ENCODE data around the gene PIMREG.
"Not testable (repeated sequence)": the region's sequence is repeated elsewhere in the genome, so short reads cannot be mapped to it uniquely, and the experiment has no call there.

PIMREG gene

GRCh38 chr17:6473128-6473767 is 29.0 kb downstream of the PIMREG start:
- DNase-seq (ENCODE audit: low read depth, low spot score), result no peak
- no peak overlapping the region for H3K4me3 ChIP-seq (ENCODE audit: low read length)

DNA sequence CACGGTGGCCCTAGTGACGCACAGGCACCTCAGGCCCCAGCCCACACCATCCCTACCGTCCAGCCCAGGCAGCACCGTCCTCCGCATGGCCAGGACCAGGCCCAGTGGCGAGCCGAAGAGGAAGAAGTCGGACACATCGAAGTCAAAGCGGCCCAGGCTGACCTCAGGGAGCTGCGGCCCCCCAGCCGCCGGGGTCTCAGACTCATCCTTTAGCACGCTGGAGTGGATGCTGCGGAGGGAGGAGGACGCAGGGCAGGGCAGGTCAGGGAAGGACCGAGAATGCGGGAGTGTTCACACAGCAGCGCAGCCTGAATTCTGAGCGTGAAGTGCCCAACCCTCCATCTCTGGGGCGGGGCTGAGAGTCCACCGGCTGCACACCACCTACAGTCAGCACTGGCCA is 30.1 kb downstream of the PIMREG start:
- no peak overlapping the region for H3K4me3 ChIP-seq (ENCODE audit: low read length)
- DNase-seq (ENCODE audit: low read depth, low spot score), result no peak

DNA sequence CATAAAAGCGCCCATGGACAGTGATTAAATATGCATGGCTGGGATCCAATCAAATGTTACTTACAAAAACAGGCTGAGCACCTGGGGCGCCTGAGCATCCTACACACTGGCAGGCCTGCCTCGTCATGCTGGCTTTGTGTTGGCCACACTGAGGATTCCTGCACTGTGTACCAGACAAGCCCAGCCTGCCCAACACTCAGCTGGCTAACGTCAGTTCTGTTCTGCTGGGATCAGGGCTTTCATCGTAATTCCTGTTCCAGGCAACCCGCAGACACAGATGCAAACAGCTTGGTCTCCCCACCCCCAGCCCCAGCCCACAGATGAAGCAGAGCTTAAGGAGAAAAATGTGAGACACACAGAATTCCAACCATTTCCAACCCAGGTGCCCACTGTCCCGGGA is 30.7 kb downstream of the PIMREG start:
- no peak for DNase-seq (ENCODE audit: low read depth, low spot score)
- no peak overlapping the region for H3K4me3 ChIP-seq (ENCODE audit: low read length)

DNA sequence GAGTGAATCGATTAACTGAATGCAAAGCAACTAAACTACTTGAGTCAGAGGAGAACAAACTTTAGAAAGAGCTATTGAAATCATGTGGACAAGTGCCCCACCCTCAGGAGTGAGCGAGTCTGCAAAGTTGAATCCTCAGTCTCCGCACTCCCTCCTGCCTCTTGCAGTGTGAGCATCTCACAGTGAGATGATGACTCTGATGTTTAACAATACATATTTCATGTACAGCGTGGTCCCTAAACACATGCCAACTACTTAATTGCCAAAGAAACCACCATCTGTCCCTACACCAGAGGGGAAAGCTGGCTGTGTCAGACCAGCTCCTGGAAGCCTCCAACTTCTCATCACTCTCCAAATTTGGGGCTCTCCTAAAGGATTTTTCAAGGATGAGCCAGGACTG is 31.2 kb downstream of the PIMREG start:
- DNase-seq (ENCODE audit: low read depth, low spot score), result no peak
- H3K4me3 ChIP-seq (ENCODE audit: low read length), result no peak overlapping the region

GRCh38 chr17:6476076-6476809 is 32.0 kb downstream of the PIMREG start:
- H3K4me3 ChIP-seq (ENCODE audit: low read length), result no peak overlapping the region
- DNase-seq (ENCODE audit: low read depth, low spot score), result no peak

GRCh38 chr17:6476810-6477179 is 32.5 kb downstream of the PIMREG start:
- no peak for DNase-seq (ENCODE audit: low read depth, low spot score)
- H3K4me3 ChIP-seq (ENCODE audit: low read length), result no peak overlapping the region

DNA sequence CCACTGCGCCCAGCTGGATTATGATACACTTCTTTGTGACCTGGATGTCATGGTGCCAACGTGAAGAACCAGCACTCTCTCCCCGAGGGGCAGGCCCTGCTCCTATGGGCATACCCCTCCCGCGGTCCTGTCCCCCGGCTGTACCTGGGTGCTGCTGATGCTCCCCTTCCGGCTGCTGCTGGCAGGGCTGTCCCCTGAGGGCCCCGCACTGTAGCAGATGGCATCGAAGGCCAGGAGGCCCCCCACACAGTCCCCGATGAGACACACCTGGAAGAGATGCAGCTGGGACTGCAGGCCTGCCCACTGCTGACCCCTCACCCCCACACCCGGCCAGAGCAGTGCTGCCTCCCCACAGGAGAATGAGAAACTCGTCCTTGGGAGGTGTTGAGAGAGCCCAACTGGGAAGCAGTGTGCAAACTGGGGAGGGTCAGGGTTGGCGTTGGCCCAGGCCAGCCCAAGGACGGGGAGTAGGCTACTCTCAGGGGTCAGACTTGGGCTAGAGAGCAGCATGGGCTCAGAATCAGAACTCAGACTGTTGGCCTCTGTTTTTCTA is 33.7 kb downstream of the PIMREG start:
- H3K4me3 ChIP-seq (ENCODE audit: low read length), result no peak overlapping the region

DNA sequence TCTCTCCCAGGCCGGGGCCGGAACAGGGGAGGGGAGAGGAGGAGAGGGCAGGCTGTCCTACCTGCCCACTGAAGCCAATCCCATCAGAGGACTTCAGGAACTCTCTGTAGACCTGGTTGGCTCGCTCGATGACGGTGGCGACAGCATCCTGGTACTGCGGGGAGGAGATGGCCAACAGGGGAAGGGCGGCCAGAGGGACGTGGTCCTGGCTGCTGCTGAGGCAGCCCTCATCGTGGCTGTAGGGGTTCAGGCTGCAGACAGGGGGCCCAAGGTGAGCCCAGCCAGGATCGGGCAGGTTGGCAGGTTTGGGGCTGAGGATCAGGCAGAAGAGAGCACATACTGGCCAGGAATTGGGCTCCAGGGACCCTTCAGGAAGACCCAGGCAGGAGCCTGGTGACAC is 34.2 kb downstream of the PIMREG start:
- no peak overlapping the region for H3K4me3 ChIP-seq (ENCODE audit: low read length)
- no peak for DNase-seq (ENCODE audit: low read depth, low spot score)

More for the DNA sequence above, 33.7 kb downstream of the PIMREG start:
- no peak for DNase-seq (ENCODE audit: low read depth, low spot score)

GRCh38 chr17:6479622-6480302 is 35.5 kb downstream of the PIMREG start:
- H3K4me3 ChIP-seq (ENCODE audit: low read length), result no peak overlapping the region
- DNase-seq (ENCODE audit: low read depth, low spot score), result no peak

- no peak for DNase-seq (ENCODE audit: low read depth, low spot score)
Measured at GRCh38 chr17:6480303-6480675, 36.0 kb downstream of the PIMREG start.

DNA sequence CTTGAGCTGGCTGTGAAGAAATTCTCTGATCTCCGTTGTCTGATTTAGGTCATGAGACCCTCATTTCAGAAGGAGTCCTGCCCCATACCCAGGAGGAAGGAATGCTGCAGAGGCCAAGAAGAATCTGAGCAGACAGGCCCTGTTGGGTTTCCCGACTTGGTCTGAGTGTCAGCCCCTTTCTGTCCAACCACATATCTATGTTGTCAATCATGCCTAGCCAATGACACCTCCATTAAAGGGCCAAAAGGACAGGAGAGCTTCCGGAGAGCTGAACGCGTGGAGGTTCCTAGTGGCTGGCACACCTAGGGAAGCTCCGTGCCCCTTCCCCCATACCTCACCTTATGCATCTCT is 37.8 kb downstream of the PIMREG start:
- DNase-seq (ENCODE audit: low read depth, low spot score), result no peak

More at GRCh38 chr17:6480303-6480675, 36.0 kb downstream of the PIMREG start:
- H3K4me3 ChIP-seq (ENCODE audit: low read length), result no peak overlapping the region

GRCh38 chr17:6482796-6483195 is 38.5 kb downstream of the PIMREG start:
- H3K4me3 ChIP-seq (ENCODE audit: low read length); DNase-seq (ENCODE audit: low read depth, low spot score): not testable (repeated sequence)

More for the DNA sequence above, 37.8 kb downstream of the PIMREG start:
- no peak overlapping the region for H3K4me3 ChIP-seq (ENCODE audit: low read length)

- no peak overlapping the region for H3K4me3 ChIP-seq (ENCODE audit: low read length)
- no peak for DNase-seq (ENCODE audit: low read depth, low spot score)
Measured at GRCh38 chr17:6483507-6483906, 39.3 kb downstream of the PIMREG start.

DNA sequence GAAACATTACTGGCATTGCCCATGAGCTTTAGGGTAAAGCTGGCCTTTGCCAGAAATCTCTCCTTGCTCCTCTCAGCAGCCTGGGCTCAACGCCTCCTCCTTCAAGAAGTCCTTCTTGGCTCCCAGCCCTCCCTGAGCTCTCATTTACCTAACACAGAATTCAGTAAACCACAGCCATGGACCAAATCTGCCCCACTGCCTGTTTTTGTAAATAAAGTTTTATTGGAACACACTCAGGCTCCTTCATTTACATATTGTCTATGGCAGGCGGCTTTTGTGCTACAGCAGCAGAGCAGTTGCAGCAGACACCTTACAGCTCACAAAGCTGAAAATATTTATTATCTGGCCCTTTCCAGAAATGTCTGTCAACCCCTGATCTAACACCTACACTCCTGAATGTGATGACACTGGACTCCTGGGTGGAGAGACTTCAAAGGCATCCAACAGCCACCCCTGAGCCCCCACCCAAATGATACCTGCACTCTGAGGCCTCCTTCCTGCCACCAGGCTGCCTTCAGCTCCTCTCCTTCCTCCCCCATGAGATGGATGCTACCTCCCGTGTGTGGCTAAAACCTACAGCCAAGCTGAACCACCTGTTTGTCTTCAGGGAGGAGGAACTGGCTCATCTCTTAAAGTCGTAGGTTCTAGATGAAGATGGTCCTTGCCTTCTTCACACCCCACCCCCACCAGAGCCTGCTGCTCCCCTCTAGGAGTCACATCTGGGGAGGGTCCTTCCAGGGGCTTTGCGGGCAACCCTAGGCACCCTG is 41.6 kb downstream of the PIMREG start:
- no peak for DNase-seq (ENCODE audit: low read depth, low spot score)
- no peak overlapping the region for H3K4me3 ChIP-seq (ENCODE audit: low read length)

DNA sequence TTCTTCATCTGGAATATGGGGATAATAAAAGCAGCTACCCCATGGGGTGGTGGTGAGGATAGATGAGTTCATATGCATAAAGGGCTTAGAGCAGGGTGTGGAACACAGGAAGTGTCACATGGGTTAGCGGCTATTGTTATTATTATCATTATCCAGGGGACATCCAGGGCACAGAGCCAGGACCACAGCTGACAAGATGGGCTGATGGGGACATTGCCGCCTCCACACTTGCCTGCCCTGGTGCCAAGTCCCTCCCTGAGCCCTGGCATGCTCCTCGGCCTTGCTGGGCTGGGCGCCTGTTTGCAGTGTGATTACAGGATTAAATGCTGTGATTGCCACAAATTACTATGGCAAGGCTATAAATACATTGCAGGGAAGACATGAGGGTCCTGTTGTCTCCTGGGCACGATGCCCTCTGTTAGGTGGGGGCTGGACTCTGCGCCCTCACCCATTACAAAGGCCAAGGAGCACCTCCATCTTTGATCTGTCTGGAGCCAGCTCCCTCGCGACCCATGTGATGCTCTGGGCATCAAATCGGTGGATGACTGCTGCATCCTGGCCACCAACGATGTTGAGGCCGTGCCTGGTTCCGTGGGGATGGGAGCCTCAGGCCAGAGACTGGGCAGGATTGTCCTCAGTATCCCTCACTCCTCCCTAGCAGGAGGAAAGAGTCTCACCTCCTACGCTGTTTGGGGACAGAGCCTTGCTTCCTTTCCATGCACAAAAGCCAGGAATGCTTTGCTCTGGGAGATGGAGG is 43.2 kb downstream of the PIMREG start:
- H3K4me3 ChIP-seq (ENCODE audit: low read length), result no peak overlapping the region
- no peak for DNase-seq (ENCODE audit: low read depth, low spot score)

DNA sequence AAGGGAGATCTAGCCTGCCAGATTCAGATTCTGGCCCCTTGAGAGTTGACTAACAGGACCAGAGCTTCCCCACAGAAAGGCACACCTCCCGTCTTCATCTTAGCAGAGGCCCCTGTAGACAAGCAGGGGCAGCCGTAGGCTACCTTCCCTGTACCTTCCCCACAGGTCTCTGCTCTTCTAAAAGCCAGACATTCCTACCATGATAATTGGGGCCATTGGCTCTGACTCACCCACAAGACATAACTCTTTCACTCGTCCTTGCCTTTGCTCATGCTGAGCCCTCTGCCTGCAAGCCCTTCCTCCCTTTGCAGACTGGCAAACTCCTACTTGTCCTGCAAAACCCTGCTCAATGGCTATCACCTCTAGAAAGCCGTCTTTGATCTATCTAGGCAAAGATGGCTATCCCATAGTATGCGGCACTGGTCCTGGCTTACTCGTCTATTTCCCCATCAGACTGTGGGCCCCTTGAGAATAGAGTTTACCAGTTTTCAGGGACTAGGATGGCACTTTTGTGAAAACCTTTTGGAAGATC is 43.8 kb downstream of the PIMREG start:
- no peak overlapping the region for H3K4me3 ChIP-seq (ENCODE audit: low read length)
- no peak for DNase-seq (ENCODE audit: low read depth, low spot score)

GRCh38 chr17:6489016-6489550 is 44.8 kb downstream of the PIMREG start:
- H3K4me3 ChIP-seq (ENCODE audit: low read length), result no peak overlapping the region
- no peak for DNase-seq (ENCODE audit: low read depth, low spot score)

DNA sequence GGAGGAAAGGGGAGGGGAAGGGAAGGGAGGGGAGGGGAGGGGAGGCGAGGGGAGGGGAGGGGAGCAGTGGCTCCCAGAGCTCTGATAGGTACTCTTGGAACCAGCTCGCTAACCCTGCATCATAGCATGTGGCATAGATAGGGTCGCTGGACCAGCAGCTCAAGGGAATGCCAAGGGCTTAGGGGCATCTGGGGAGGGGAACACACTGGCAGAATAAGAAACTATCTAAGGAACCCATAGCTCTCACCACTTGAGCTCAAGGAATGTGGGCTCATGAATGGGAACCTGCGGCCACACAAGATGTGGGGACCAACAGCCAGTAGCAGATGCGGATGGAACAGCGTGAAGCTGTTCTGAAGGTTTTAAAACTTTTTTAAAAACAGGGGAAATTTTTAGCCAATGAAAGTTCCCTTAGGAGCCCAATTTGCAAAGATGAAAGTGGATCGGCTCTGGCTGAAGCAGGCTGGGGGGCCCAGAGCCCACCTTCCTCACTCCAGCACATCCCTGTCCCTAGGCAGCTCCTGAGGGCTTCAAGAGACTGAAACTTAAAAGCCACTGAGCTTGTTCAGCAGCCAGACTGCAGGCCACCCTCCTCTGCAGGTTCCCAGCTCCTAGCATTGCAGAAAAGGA is 46.9 kb downstream of the PIMREG start:
- no peak overlapping the region for H3K4me3 ChIP-seq (ENCODE audit: low read length)
- DNase-seq (ENCODE audit: low read depth, low spot score), result no peak

All from Jurkat, Clone E6-1 (cell line).